GM12878 (cell line): ENCODE results near the gene PARP11. TPM values are rescaled to one million over a fixed set of nuclear protein-coding genes. Genes with fewer than 3 reads are reported as not detected.

ENCODE experiments used
- ATAC-seq: fragments of 200-7000 bp; cut with Tn5 transposase; 3 replicates; pipeline ENCODE4 v1.9.1; 2020; ENCODE audit warnings: mild to moderate bottlenecking, moderate library complexity
- BruUV-seq: library from RNA; stranded (reverse); fragments of 400-500 nt; replicated peaks from 2 replicates; lab custom pipeline; 2021; lab: Mats Ljungman, UMichigan
- CTCF ChIA-PET: fragments of 300-600 bp; sonication (Branson Sonifier 250); formaldehyde crosslinking; extraction: SDS; loops from one replicate; lab custom pipeline; 2021; ENCODE audit warnings: inconsistent platforms; lab: Yijun Ruan, JAX
- POLR2A ChIA-PET: fragments of 350-600 bp; formaldehyde crosslinking; extraction: SDS; loops from one replicate; lab custom pipeline; 2021; ENCODE audit warnings: inconsistent platforms; lab: Charles Lee
- RAD21 ChIA-PET: fragments of 300-600 bp; sonication (Branson Sonifier 250); formaldehyde crosslinking; loops from one replicate; lab custom pipeline; 2023; ENCODE audit warnings: antibody characterized with exemption; ENCODE audit not compliant: unreplicated experiment; lab: Charles Lee
- SMC1A ChIA-PET: fragments of 300-600 bp; sonication (Branson Sonifier 250); formaldehyde crosslinking; loops from one replicate; lab custom pipeline; 2023; ENCODE audit not compliant: unreplicated experiment, uncharacterized antibody; lab: Charles Lee
- DNase-seq: peaks from one replicate; pipeline ENCODE4 v3.0.0-alpha.2; 2011; ENCODE audit warnings: low read depth, low spot score
- FAIRE-seq: peaks from 3 replicates; lab custom pipeline; 2011; peaks lifted over from hg19 to GRCh38; lab: Jason Lieb, UNC
- H2AFZ ChIP-seq: 2 replicates; pipeline ENCODE4 v1.6.0; 2011; ENCODE audit warnings: low read depth, low read length, control low read depth; ENCODE audit not compliant: control insufficient read depth
- H3K27ac ChIP-seq: 2 replicates; pipeline ENCODE4 v1.5.1; 2011; ENCODE audit warnings: control low read depth; ENCODE audit not compliant: control insufficient read depth, insufficient read depth
- H3K27me3 ChIP-seq, 2 experiments: replicated peaks in 1 of 2; 2 replicates each; pipeline versions ENCODE4 v1.6.0 to v1.6.1; 2011; ENCODE audit warnings: low read length in 1 of 2; ENCODE audit not compliant: control insufficient read depth in 2 of 2, insufficient read depth in 2 of 2
- H3K36me3 ChIP-seq, 2 experiments: 2 replicates each; pipeline ENCODE4 v1.5.1; 2011; ENCODE audit warnings: low read length in 1 of 2; ENCODE audit not compliant: control insufficient read depth in 2 of 2, insufficient read depth in 2 of 2
- H3K4me1 ChIP-seq: 2 replicates; pipeline ENCODE4 v1.6.1; 2011; ENCODE audit warnings: mild to moderate bottlenecking, low read length, moderate library complexity, mixed read lengths; ENCODE audit not compliant: control insufficient read depth, insufficient read depth
- H3K4me2 ChIP-seq: 2 replicates; pipeline ENCODE4 v1.6.0; 2011; ENCODE audit warnings: control low read depth; ENCODE audit not compliant: control insufficient read depth, insufficient read depth
- H3K4me3 ChIP-seq: fragments of 200-600 bp; sonication (generic); 2 replicates; pipeline ENCODE4 v1.5.1; 2016
- H3K79me2 ChIP-seq: 2 replicates; pipeline ENCODE4 v1.6.0; 2011; ENCODE audit warnings: low read length; ENCODE audit not compliant: control insufficient read depth, insufficient read depth
- H3K9ac ChIP-seq: 2 replicates; pipeline ENCODE4 v1.8.0; 2011; ENCODE audit warnings: low read length, control low read depth, mixed read lengths; ENCODE audit not compliant: control insufficient read depth, insufficient read depth
- H3K9me3 ChIP-seq: replicated peaks from 3 replicates; pipeline ENCODE4 v1.5.1; 2011; ENCODE audit warnings: mild to moderate bottlenecking, low read length; ENCODE audit not compliant: control insufficient read depth, insufficient read depth
- H4K20me1 ChIP-seq: 2 replicates; pipeline ENCODE4 v1.6.0; 2011; ENCODE audit not compliant: control insufficient read depth, insufficient read depth
- CBX3 ChIP-seq: fragments of 200-600 bp; sonication (generic); IDR thresholded peaks from 2 replicates; pipeline ENCODE4 v1.6.1; 2016; ENCODE audit warnings: low read depth, borderline replicate concordance
- GABPA ChIP-seq: IDR thresholded peaks from 2 replicates; pipeline ENCODE4 v1.6.1; 2014; ENCODE audit warnings: antibody characterized with exemption, low read depth, mild to moderate bottlenecking, inconsistent platforms
- GATAD2B ChIP-seq: fragments of 450-650 bp; conservative IDR thresholded peaks from 2 replicates; pipeline ENCODE4 v1.6.1; 2017; ENCODE audit warnings: low read depth, mild to moderate bottlenecking, moderate library complexity
- NR2F1 ChIP-seq: fragments of 450-650 bp; conservative IDR thresholded peaks from 2 replicates; pipeline ENCODE4 v1.6.1; 2017; ENCODE audit warnings: mild to moderate bottlenecking
- RAD21 ChIP-seq: IDR thresholded peaks from 2 replicates; pipeline ENCODE4 v1.6.1; 2011; ENCODE audit warnings: mild to moderate bottlenecking, low read depth, low read length, moderate library complexity; ENCODE audit not compliant: insufficient read depth
- RELA ChIP-seq: fragments of 450-650 bp; IDR thresholded peaks from 2 replicates; pipeline ENCODE4 v1.8.0; 2014; ENCODE audit warnings: borderline replicate concordance; ENCODE audit not compliant: partially characterized antibody
- RFX5 ChIP-seq: IDR thresholded peaks from 2 replicates; pipeline ENCODE4 v1.6.1; 2011; ENCODE audit warnings: low read depth, low read length, improper control_type of control experiment
- SUPT20H ChIP-seq: IDR thresholded peaks from 2 replicates; pipeline ENCODE4 v1.6.1; 2011; ENCODE audit warnings: low read depth, mild to moderate bottlenecking, low read length, moderate library complexity, borderline replicate concordance; ENCODE audit not compliant: control insufficient read depth
- ZNF207 ChIP-seq: fragments of 450-650 bp; IDR thresholded peaks from 2 replicates; pipeline ENCODE4 v1.6.1; 2014; ENCODE audit warnings: antibody characterized with exemption, mild to moderate bottlenecking, borderline replicate concordance
- WGBS: methylation state at CpG from one replicate; pipeline ENCODE4 v1.1.6; 2016; ENCODE audit warnings: low lambda C conversion rate; ENCODE audit not compliant: insufficient replicate concordance, insufficient coverage; ENCODE audit errors: missing lambda C conversion rate; 5-methylcytosine and 5-hydroxymethylcytosine counted together
- in situ Hi-C: fragments of 300-500 bp; cut with MboI; formaldehyde crosslinking; loops from 9 replicates; pipeline ENCODE4 v1.14.3; 2018; ENCODE audit warnings: mixed read lengths
- intact Hi-C: fragments of 100-400 bp; cut with micrococcal nuclease; formaldehyde crosslinking; loops from one replicate; pipeline ENCODE4 v1.14.2; 2022; ENCODE audit not compliant: unreplicated experiment
- polyA plus RNA-seq, 11 experiments: library from polyadenylated mRNA; depleted of rRNA in 4 of 11; unstranded in 6 of 11; stranded (reverse) in 5 of 11; fragments of >200 nt; fragmentation: Nextera tagmentation in 4 of 11; fragmentation: Illumina TruSeq in 1 of 11; extraction: Ambion mirVana in 4 of 11; extraction: Trizol in 1 of 11; gene quantifications; 1 replicate in 1 of 11; 2 replicates in 10 of 11; pipeline versions ENCODE4 v1.2.1 to v1.2.3, GENCODE V29; 2011 to 2016; ENCODE audit warnings: inconsistent platforms in 2 of 11, missing spikeins in 2 of 11, low read depth in 1 of 11
- total RNA-seq, 4 experiments: library from RNA; depleted of rRNA in 3 of 4; stranded (reverse); fragments of >200 nt in 3 of 4; fragmentation: Illumina TruSeq in 1 of 4; extraction: Trizol in 1 of 4; gene quantifications; 2 replicates each; pipeline versions ENCODE4 v1.2.1 to v1.2.3, GENCODE V29; 2013 to 2021
- TF ChIP-seq, protein P1 (sequence below): fragments of 450-650 bp; IDR thresholded peaks from 2 replicates; pipeline ENCODE4 v1.6.1; 2016; ENCODE audit warnings: mild to moderate bottlenecking, moderate library complexity, borderline replicate concordance
- TF ChIP-seq, protein P2 (sequence below): IDR thresholded peaks from 2 replicates; pipeline ENCODE4 v1.6.1; 2012; ENCODE audit warnings: improper control_type of control experiment, low read depth, low read length; ENCODE audit not compliant: insufficient replicate concordance
- TF ChIP-seq, protein P3 (sequence below): IDR thresholded peaks from 2 replicates; pipeline ENCODE4 v1.6.1; 2011; ENCODE audit warnings: low read depth, low read length, improper control_type of control experiment, borderline replicate concordance

The PARP11 gene
- total and polyA plus RNA-seq, 10 of the 15 experiments (the other 5 are each of a cell fraction or from before 2014, with no cell fraction given), result 3.0 to 14.1 (median 6.3) TPM

DNA sequence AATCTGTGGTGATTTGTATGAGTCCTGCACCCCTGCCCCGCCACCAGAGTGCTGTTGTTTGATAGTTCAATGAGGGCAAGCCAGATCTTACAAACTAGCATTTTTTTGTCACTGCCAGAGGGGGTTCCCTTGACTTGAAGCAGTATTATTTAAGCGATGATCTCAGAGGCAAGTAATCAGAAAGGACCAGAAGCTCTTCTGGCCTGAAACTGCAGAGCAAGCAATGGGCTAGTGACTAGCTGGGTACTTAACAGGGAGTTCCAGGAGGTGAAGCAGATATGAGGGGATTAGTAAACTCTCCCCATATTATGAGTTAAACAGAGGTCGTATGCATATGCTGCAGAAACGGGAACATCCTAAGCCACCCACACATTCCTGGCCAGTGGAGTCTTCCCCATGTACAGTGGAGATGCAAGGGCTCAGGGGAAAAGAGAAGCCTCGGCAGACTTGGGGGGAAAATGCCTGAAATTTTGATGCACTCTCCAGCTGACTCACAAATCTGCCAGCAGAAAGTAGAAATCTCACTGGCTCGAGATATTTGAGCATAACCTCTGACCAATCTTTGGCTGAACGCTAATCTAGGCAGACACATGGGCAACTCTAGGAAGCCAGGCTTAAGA, 112.0 kb downstream of the PARP11 start:
- intact Hi-C loops, result no loop called here

More for the DNA sequence above, 112.0 kb downstream of the PARP11 start:
- H3K27ac ChIP-seq, result no peak overlapping the region
- no peak overlapping the region for H2AFZ ChIP-seq
- ChIA-PET RAD21 (no interaction called here), SMC1A (interaction anchor here (1.6 kb wide), 1 partner anchor 11 kb away, joined by 5 read pairs; no protein-coding TSS in a partner anchor), CTCF (no interaction called here), POLR2A (no interaction called here)
- no peaks in the 10 kb centered on the region; the same call in 2 of the 3 replicates for H3K9me3 ChIP-seq
- in situ Hi-C loops, result no loop called here
- 44% methylated on average over 7 of the region's 7 CpGs for WGBS
- no peaks in the 10 kb centered on the region for H3K27me3 ChIP-seq
- H3K4me3 ChIP-seq, result no peak overlapping the region
- no peak for DNase-seq
- no peaks in the 10 kb centered on the region for H4K20me1 ChIP-seq
- ATAC-seq, result no peak
- FAIRE-seq, result no peak
- H3K36me3 ChIP-seq, result no peaks in the 10 kb centered on the region
- BruUV-seq, result no TSS peak
- no peaks in the 10 kb centered on the region for H3K79me2 ChIP-seq
- H3K4me1 ChIP-seq, result no peaks in the 10 kb centered on the region
- TF ChIP-seq RELA (no peak), RAD21 (no peak), NR2F1 (no peak), GATAD2B (no peak), RFX5 (no peak), ZNF207 (no peak), GABPA (no peak), SUPT20H (no peak), CBX3 (no peak)
- TF ChIP-seq, protein P1, sequence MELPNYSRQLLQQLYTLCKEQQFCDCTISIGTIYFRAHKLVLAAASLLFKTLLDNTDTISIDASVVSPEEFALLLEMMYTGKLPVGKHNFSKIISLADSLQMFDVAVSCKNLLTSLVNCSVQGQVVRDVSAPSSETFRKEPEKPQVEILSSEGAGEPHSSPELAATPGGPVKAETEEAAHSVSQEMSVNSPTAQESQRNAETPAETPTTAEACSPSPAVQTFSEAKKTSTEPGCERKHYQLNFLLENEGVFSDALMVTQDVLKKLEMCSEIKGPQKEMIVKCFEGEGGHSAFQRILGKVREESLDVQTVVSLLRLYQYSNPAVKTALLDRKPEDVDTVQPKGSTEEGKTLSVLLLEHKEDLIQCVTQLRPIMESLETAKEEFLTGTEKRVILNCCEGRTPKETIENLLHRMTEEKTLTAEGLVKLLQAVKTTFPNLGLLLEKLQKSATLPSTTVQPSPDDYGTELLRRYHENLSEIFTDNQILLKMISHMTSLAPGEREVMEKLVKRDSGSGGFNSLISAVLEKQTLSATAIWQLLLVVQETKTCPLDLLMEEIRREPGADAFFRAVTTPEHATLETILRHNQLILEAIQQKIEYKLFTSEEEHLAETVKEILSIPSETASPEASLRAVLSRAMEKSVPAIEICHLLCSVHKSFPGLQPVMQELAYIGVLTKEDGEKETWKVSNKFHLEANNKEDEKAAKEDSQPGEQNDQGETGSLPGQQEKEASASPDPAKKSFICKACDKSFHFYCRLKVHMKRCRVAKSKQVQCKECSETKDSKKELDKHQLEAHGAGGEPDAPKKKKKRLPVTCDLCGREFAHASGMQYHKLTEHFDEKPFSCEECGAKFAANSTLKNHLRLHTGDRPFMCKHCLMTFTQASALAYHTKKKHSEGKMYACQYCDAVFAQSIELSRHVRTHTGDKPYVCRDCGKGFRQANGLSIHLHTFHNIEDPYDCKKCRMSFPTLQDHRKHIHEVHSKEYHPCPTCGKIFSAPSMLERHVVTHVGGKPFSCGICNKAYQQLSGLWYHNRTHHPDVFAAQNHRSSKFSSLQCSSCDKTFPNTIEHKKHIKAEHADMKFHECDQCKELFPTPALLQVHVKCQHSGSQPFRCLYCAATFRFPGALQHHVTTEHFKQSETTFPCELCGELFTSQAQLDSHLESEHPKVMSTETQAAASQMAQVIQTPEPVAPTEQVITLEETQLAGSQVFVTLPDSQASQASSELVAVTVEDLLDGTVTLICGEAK, result no peak
- TF ChIP-seq, protein P2, sequence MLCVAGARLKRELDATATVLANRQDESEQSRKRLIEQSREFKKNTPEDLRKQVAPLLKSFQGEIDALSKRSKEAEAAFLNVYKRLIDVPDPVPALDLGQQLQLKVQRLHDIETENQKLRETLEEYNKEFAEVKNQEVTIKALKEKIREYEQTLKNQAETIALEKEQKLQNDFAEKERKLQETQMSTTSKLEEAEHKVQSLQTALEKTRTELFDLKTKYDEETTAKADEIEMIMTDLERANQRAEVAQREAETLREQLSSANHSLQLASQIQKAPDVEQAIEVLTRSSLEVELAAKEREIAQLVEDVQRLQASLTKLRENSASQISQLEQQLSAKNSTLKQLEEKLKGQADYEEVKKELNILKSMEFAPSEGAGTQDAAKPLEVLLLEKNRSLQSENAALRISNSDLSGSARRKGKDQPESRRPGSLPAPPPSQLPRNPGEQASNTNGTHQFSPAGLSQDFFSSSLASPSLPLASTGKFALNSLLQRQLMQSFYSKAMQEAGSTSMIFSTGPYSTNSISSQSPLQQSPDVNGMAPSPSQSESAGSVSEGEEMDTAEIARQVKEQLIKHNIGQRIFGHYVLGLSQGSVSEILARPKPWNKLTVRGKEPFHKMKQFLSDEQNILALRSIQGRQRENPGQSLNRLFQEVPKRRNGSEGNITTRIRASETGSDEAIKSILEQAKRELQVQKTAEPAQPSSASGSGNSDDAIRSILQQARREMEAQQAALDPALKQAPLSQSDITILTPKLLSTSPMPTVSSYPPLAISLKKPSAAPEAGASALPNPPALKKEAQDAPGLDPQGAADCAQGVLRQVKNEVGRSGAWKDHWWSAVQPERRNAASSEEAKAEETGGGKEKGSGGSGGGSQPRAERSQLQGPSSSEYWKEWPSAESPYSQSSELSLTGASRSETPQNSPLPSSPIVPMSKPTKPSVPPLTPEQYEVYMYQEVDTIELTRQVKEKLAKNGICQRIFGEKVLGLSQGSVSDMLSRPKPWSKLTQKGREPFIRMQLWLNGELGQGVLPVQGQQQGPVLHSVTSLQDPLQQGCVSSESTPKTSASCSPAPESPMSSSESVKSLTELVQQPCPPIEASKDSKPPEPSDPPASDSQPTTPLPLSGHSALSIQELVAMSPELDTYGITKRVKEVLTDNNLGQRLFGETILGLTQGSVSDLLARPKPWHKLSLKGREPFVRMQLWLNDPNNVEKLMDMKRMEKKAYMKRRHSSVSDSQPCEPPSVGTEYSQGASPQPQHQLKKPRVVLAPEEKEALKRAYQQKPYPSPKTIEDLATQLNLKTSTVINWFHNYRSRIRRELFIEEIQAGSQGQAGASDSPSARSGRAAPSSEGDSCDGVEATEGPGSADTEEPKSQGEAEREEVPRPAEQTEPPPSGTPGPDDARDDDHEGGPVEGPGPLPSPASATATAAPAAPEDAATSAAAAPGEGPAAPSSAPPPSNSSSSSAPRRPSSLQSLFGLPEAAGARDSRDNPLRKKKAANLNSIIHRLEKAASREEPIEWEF, result no peak
- TF ChIP-seq, protein P3, sequence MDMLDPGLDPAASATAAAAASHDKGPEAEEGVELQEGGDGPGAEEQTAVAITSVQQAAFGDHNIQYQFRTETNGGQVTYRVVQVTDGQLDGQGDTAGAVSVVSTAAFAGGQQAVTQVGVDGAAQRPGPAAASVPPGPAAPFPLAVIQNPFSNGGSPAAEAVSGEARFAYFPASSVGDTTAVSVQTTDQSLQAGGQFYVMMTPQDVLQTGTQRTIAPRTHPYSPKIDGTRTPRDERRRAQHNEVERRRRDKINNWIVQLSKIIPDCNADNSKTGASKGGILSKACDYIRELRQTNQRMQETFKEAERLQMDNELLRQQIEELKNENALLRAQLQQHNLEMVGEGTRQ, result no peak
- no peak overlapping the region for H3K4me2 ChIP-seq
- no peak overlapping the region for H3K9ac ChIP-seq
